Smooth muscle cell (in vitro differentiated cells): ENCODE measurements around the gene ASB1. TPM values are rescaled to one million over a fixed set of nuclear protein-coding genes. Genes with fewer than 3 reads are reported as not detected.

Experiments used
- DNase-seq: peaks from one replicate; lab custom pipeline; 2025; ENCODE audit not compliant: unreplicated experiment; lab: John Stamatoyannopoulos, UW
- H2AFZ ChIP-seq: fragments of 200-600 bp; sonication (generic); 2 replicates; pipeline ENCODE4 v1.6.0; 2016; ENCODE audit warnings: antibody characterized with exemption, low read depth, mild to moderate bottlenecking
- H3F3A ChIP-seq: fragments of 200-600 bp; sonication (generic); 2 replicates; pipeline ENCODE4 v1.6.0; 2017; ENCODE audit warnings: antibody characterized with exemption, low read depth
- H3K27ac ChIP-seq: fragments of 200-600 bp; sonication (generic); 2 replicates; pipeline ENCODE4 v1.5.1; 2016; ENCODE audit warnings: low read depth, mild to moderate bottlenecking
- H3K27me3 ChIP-seq: fragments of 200-600 bp; sonication (generic); 2 replicates; pipeline ENCODE4 v1.6.1; 2016; ENCODE audit warnings: low read depth, mild to moderate bottlenecking
- H3K36me3 ChIP-seq: fragments of 200-600 bp; sonication (generic); 2 replicates; pipeline ENCODE4 v1.5.1; 2016; ENCODE audit warnings: low read depth
- H3K4me1 ChIP-seq: fragments of 200-600 bp; sonication (generic); 2 replicates; pipeline ENCODE4 v1.5.1; 2016; ENCODE audit warnings: low read depth
- H3K4me2 ChIP-seq: fragments of 200-600 bp; sonication (generic); 2 replicates; pipeline ENCODE4 v1.6.0; 2016; ENCODE audit warnings: mild to moderate bottlenecking
- H3K4me3 ChIP-seq: fragments of 200-600 bp; sonication (generic); 2 replicates; pipeline ENCODE4 v1.5.1; 2016; ENCODE audit warnings: mild to moderate bottlenecking
- H3K79me2 ChIP-seq: fragments of 200-600 bp; sonication (generic); 2 replicates; pipeline ENCODE4 v1.6.0; 2016; ENCODE audit warnings: low read depth, mild to moderate bottlenecking
- H3K9ac ChIP-seq: fragments of 200-600 bp; sonication (generic); 2 replicates; pipeline ENCODE4 v1.6.0; 2016; ENCODE audit warnings: low read depth
- H3K9me3 ChIP-seq: fragments of 200-600 bp; sonication (generic); replicated peaks from 2 replicates; pipeline ENCODE4 v1.5.1; 2016; ENCODE audit warnings: low read depth
- H4K20me1 ChIP-seq: fragments of 200-600 bp; sonication (generic); 2 replicates; pipeline ENCODE4 v1.6.0; 2016; ENCODE audit warnings: low read depth
- CTCF ChIP-seq: fragments of 200-600 bp; sonication (generic); IDR thresholded peaks from 2 replicates; pipeline ENCODE4 v1.5.1; 2017; ENCODE audit warnings: borderline replicate concordance, mild to moderate bottlenecking, antibody characterized with exemption; ENCODE audit not compliant: insufficient read depth, poor library complexity, severe bottlenecking
- WGBS: methylation state at CpG from one replicate; pipeline ENCODE4 v1.1.7; 2016; ENCODE audit warnings: low lambda C conversion rate; 5-methylcytosine and 5-hydroxymethylcytosine counted together
- polyA plus RNA-seq: library from polyadenylated mRNA; unstranded; fragments of >200 nt; fragmentation: Nextera tagmentation; extraction: Ambion mirVana; gene quantifications from 2 replicates; pipeline ENCODE4 v1.2.1, GENCODE V29; 2016
- total RNA-seq: library from RNA; depleted of rRNA; stranded (reverse); fragments of >200 nt; gene quantifications from 2 replicates; pipeline ENCODE4 v1.2.3, GENCODE V29; 2014

The ASB1 gene
- total and polyA plus RNA-seq, 2 experiments from 2014 or later = 24.8 to 27.3 TPM

GRCh38 chr2:238407566-238407965 lies 19.2 kb upstream of the ASB1 start:
- Histone ChIP-seq H3K79me2 (no peaks in the 10 kb centered on the region), H3K4me1 (no peaks in the 10 kb centered on the region), H3K27ac (no peak overlapping the region), H4K20me1 (no peaks in the 10 kb centered on the region), H2AFZ (no peak overlapping the region), H3K36me3 (no peaks in the 10 kb centered on the region), H3K9me3 (no peaks in the 10 kb centered on the region), H3F3A (no peaks in the 10 kb centered on the region), H3K4me2 (no peak overlapping the region), H3K27me3 (no peaks in the 10 kb centered on the region), H3K4me3 (no peak overlapping the region), H3K9ac (no peak overlapping the region)
- no peak for DNase-seq
- TF ChIP-seq CTCF = no peak
- WGBS = 92% methylated on average over 11 of the region's 11 CpGs

GRCh38 chr2:238408615-238409340 lies 17.9 kb upstream of the ASB1 start:
- Histone ChIP-seq H3K4me1 (no peaks in the 10 kb centered on the region), H2AFZ (no peak overlapping the region), H3K79me2 (no peaks in the 10 kb centered on the region), H3K27ac (no peak overlapping the region), H3K36me3 (no peaks in the 10 kb centered on the region), H3K9ac (no peak overlapping the region), H3K27me3 (no peaks in the 10 kb centered on the region), H3F3A (no peaks in the 10 kb centered on the region), H3K4me3 (no peak overlapping the region), H4K20me1 (no peaks in the 10 kb centered on the region), H3K9me3 (no peaks in the 10 kb centered on the region), H3K4me2 (no peak overlapping the region)
- DNase-seq = no peak
- TF ChIP-seq CTCF = no peak
- WGBS = 93% methylated on average over 17 of the region's 17 CpGs

- no peaks in the 10 kb centered on the region for H3K4me1 ChIP-seq
- H2AFZ ChIP-seq = no peak overlapping the region
- no peak overlapping the region for H3K4me3 ChIP-seq
- no peak overlapping the region for H3K9ac ChIP-seq
- no peaks in the 10 kb centered on the region for H4K20me1 ChIP-seq
- no peak overlapping the region for H3K27ac ChIP-seq
- no peaks in the 10 kb centered on the region for H3K36me3 ChIP-seq
- no peaks in the 10 kb centered on the region for H3K9me3 ChIP-seq
- TF ChIP-seq CTCF = no peak
- no peaks in the 10 kb centered on the region for H3K79me2 ChIP-seq
- no peaks in the 10 kb centered on the region for H3F3A ChIP-seq
- no peak for DNase-seq
- H3K27me3 ChIP-seq = no peaks in the 10 kb centered on the region
- 93% methylated on average over 34 of the region's 34 CpGs for WGBS
- no peak overlapping the region for H3K4me2 ChIP-seq
Measured at GRCh38 chr2:238409341-238410199, 17.2 kb upstream of the ASB1 start.
